ENCODE data around the gene ST8SIA1.

Gene ST8SIA1

GRCh38 chr12:22211128-22211527 is 123.4 kb downstream of the ST8SIA1 start:
- no peaks in the 10 kb centered on the region for H3K27me3 ChIP-seq (ENCODE audit: low read length)
- H3K36me3 ChIP-seq (ENCODE audit: low read length), result no peaks in the 10 kb centered on the region
- H2AFZ ChIP-seq (ENCODE audit: low read depth, low read length, severe bottlenecking), result no peak overlapping the region
- no peak for TF ChIP-seq EZH2phosphoT487 (conservative IDR thresholded peaks at IDR 0.05; ENCODE audit: low read length)
- TF ChIP-seq CTCF (IDR thresholded peaks at IDR 0.05; ENCODE audit: insufficient read depth, low read length, poor library complexity, severe bottlenecking), result no peak
- H3K79me2 ChIP-seq (ENCODE audit: insufficient read depth, low read length), result no peaks in the 10 kb centered on the region
- H3K4me3 ChIP-seq (ENCODE audit: insufficient read depth, low read length, poor library complexity, severe bottlenecking), result no peak overlapping the region
- H3K9me3 ChIP-seq (ENCODE audit: insufficient read depth, low read length), result no peaks in the 10 kb centered on the region
- no peaks in the 10 kb centered on the region for H4K20me1 ChIP-seq (ENCODE audit: low read depth, low read length)
- H3K4me2 ChIP-seq (ENCODE audit: low read depth, low read length, poor library complexity, severe bottlenecking), result no peak overlapping the region
- H3K9ac ChIP-seq (ENCODE audit: low read length), result no peak overlapping the region
- no peaks in the 10 kb centered on the region for H3F3A ChIP-seq (ENCODE audit: insufficient read depth)
- no peak overlapping the region for H3K27ac ChIP-seq (ENCODE audit: low read depth, low read length)
- no peaks in the 10 kb centered on the region for H3K9me2 ChIP-seq (replicated peaks; ENCODE audit: insufficient read depth, low read length)

- no peaks in the 10 kb centered on the region for H4K20me1 ChIP-seq (ENCODE audit: low read depth, low read length)
- H2AFZ ChIP-seq (ENCODE audit: low read depth, low read length, severe bottlenecking), result no peak overlapping the region
- H3K9me3 ChIP-seq (ENCODE audit: insufficient read depth, low read length), result no peaks in the 10 kb centered on the region
- H3K36me3 ChIP-seq (ENCODE audit: low read length), result no peaks in the 10 kb centered on the region
- H3K27ac ChIP-seq (ENCODE audit: low read depth, low read length), result no peak overlapping the region
- H3K9me2 ChIP-seq (replicated peaks; ENCODE audit: insufficient read depth, low read length), result no peaks in the 10 kb centered on the region
- TF ChIP-seq CTCF (IDR thresholded peaks at IDR 0.05; ENCODE audit: insufficient read depth, low read length, poor library complexity, severe bottlenecking) (no peak), EZH2phosphoT487 (conservative IDR thresholded peaks at IDR 0.05; ENCODE audit: low read length) (no peak)
- no peak overlapping the region for H3K9ac ChIP-seq (ENCODE audit: low read length)
- no peaks in the 10 kb centered on the region for H3F3A ChIP-seq (ENCODE audit: insufficient read depth)
- H3K27me3 ChIP-seq (ENCODE audit: low read length), result no peaks in the 10 kb centered on the region
- H3K4me3 ChIP-seq (ENCODE audit: insufficient read depth, low read length, poor library complexity, severe bottlenecking), result no peak overlapping the region
- no peaks in the 10 kb centered on the region for H3K79me2 ChIP-seq (ENCODE audit: insufficient read depth, low read length)
- no peak overlapping the region for H3K4me2 ChIP-seq (ENCODE audit: low read depth, low read length, poor library complexity, severe bottlenecking)
Measured at GRCh38 chr12:22209422-22209821, 125.1 kb downstream of the ST8SIA1 start.

GRCh38 chr12:22206111-22206728 is 128.3 kb downstream of the ST8SIA1 start:
- no peak overlapping the region for H3K9ac ChIP-seq (ENCODE audit: low read length)
- H3K4me2 ChIP-seq (ENCODE audit: low read depth, low read length, poor library complexity, severe bottlenecking), result no peak overlapping the region
- no peaks in the 10 kb centered on the region for H3K27me3 ChIP-seq (ENCODE audit: low read length)
- no peaks in the 10 kb centered on the region for H3K79me2 ChIP-seq (ENCODE audit: insufficient read depth, low read length)
- H3K4me3 ChIP-seq (ENCODE audit: insufficient read depth, low read length, poor library complexity, severe bottlenecking), result no peak overlapping the region
- no peak overlapping the region for H3K27ac ChIP-seq (ENCODE audit: low read depth, low read length)
- H3K9me2 ChIP-seq (replicated peaks; ENCODE audit: insufficient read depth, low read length), result no peaks in the 10 kb centered on the region
- H3K36me3 ChIP-seq (ENCODE audit: low read length), result no peaks in the 10 kb centered on the region
- TF ChIP-seq EZH2phosphoT487 (conservative IDR thresholded peaks at IDR 0.05; ENCODE audit: low read length), result no peak
- no peak for TF ChIP-seq CTCF (IDR thresholded peaks at IDR 0.05; ENCODE audit: insufficient read depth, low read length, poor library complexity, severe bottlenecking)
- H2AFZ ChIP-seq (ENCODE audit: low read depth, low read length, severe bottlenecking), result no peak overlapping the region
- H4K20me1 ChIP-seq (ENCODE audit: low read depth, low read length), result no peaks in the 10 kb centered on the region
- no peaks in the 10 kb centered on the region for H3K9me3 ChIP-seq (ENCODE audit: insufficient read depth, low read length)
- H3F3A ChIP-seq (ENCODE audit: insufficient read depth), result no peaks in the 10 kb centered on the region

Measured in SU-DHL-6 (cell line).